ENCODE results near the gene DPP10. TPM values are rescaled to one million over a fixed set of nuclear protein-coding genes. Genes with fewer than 3 reads are reported as not detected.

DPP10 gene
- total RNA-seq, 1 experiment from 2014 or later = not detected

GRCh38 chr2:115694651-115695050 lies 1252.2 kb downstream of the DPP10 start:
- Histone ChIP-seq H3K27me3 (ENCODE audit: control insufficient read depth, insufficient read depth, low read length) (no peaks in the 10 kb centered on the region), H3K4me1 (ENCODE audit: control insufficient read depth, insufficient read depth, low read length) (no peaks in the 10 kb centered on the region), H3K9me3 (ENCODE audit: control insufficient read depth, insufficient read depth, low read depth, low read length) (peaks cover 3% of the 10 kb centered on the region; the same call in 1 of the 2 replicates), H3K4me3 (ENCODE audit: low read depth in 2 of 2, low read length in 2 of 2) (no peak overlapping the region), H3K36me3 (ENCODE audit: control insufficient read depth, insufficient read depth, low read length) (no peaks in the 10 kb centered on the region), H3K27ac (ENCODE audit: low read length) (no peak overlapping the region)
- ATAC-seq (no peak), DNase-seq (ENCODE audit: low read depth, low spot score) (no peak)
- BruUV-seq (replicated peaks) = no TSS peak
- intact Hi-C loops (cut with micrococcal nuclease; ENCODE audit: unreplicated experiment) (no loop called here), in situ Hi-C loops (cut with HindIII; ENCODE audit: low pct_unique_long_range_greater_than_20kb, low sequenced_read_pairs) (no loop called here)
- no peak for TF ChIP-seq REST (IDR thresholded peaks at IDR 0.05; ENCODE audit: insufficient read depth in 1 of 2, low read depth in 2 of 2, low read length in 1 of 2)
- no peak for TF ChIP-seq POLR2AphosphoS5 (IDR thresholded peaks at IDR 0.05; ENCODE audit: low read depth, low read length)
- no peak for TF ChIP-seq CTCF (IDR thresholded peaks at IDR 0.05)
- TF ChIP-seq TCF7L2 (IDR thresholded peaks at IDR 0.05; ENCODE audit: low read depth, low read length) = no peak
- TF ChIP-seq SIN3A (IDR thresholded peaks at IDR 0.05; ENCODE audit: borderline replicate concordance, insufficient read depth, low read depth, low read length) = no peak
- POLR2A ChIA-PET = no interaction called here
- CTCF ChIA-PET = no interaction called here

GRCh38 chr2:115733190-115733775 lies 1290.8 kb downstream of the DPP10 start:
- ATAC-seq (no peak), DNase-seq (ENCODE audit: low read depth, low spot score) (no peak)
- BruUV-seq (replicated peaks) = no TSS peak
- intact Hi-C loops (cut with micrococcal nuclease; ENCODE audit: unreplicated experiment) = no loop called here
- H3K4me1 ChIP-seq (ENCODE audit: control insufficient read depth, insufficient read depth, low read length) = no peaks in the 10 kb centered on the region
- ChIA-PET CTCF (no interaction called here), POLR2A (no interaction called here)
- no peak overlapping the region for H3K4me3 ChIP-seq (ENCODE audit: low read depth in 2 of 2, low read length in 2 of 2)
- H3K27me3 ChIP-seq (ENCODE audit: control insufficient read depth, insufficient read depth, low read length) = no peaks in the 10 kb centered on the region
- in situ Hi-C loops (cut with HindIII; ENCODE audit: low pct_unique_long_range_greater_than_20kb, low sequenced_read_pairs) = no loop called here
- no peak overlapping the region for H3K27ac ChIP-seq (ENCODE audit: low read length)
- no peaks in the 10 kb centered on the region for H3K36me3 ChIP-seq (ENCODE audit: control insufficient read depth, insufficient read depth, low read length)
- no peak for TF ChIP-seq SIN3A (IDR thresholded peaks at IDR 0.05; ENCODE audit: borderline replicate concordance, insufficient read depth, low read depth, low read length)
- no peak for TF ChIP-seq TCF7L2 (IDR thresholded peaks at IDR 0.05; ENCODE audit: low read depth, low read length)
- no peak for TF ChIP-seq POLR2AphosphoS5 (IDR thresholded peaks at IDR 0.05; ENCODE audit: low read depth, low read length)
- H3K9me3 ChIP-seq (ENCODE audit: control insufficient read depth, insufficient read depth, low read depth, low read length) = no peaks in the 10 kb centered on the region

GRCh38 chr2:115738111-115738510 lies 1295.7 kb downstream of the DPP10 start:
- in situ Hi-C loops (cut with HindIII; ENCODE audit: low pct_unique_long_range_greater_than_20kb, low sequenced_read_pairs) = no loop called here
- intact Hi-C loops (cut with micrococcal nuclease; ENCODE audit: unreplicated experiment) = no loop called here
- no TSS peak for BruUV-seq (replicated peaks)
- Histone ChIP-seq H3K4me1 (ENCODE audit: control insufficient read depth, insufficient read depth, low read length) (no peaks in the 10 kb centered on the region), H3K9me3 (ENCODE audit: control insufficient read depth, insufficient read depth, low read depth, low read length) (no peaks in the 10 kb centered on the region), H3K27me3 (ENCODE audit: control insufficient read depth, insufficient read depth, low read length) (no peaks in the 10 kb centered on the region), H3K27ac (ENCODE audit: low read length) (no peak overlapping the region), H3K4me3 (ENCODE audit: low read depth in 2 of 2, low read length in 2 of 2) (no peak overlapping the region), H3K36me3 (ENCODE audit: control insufficient read depth, insufficient read depth, low read length) (no peaks in the 10 kb centered on the region)
- ATAC-seq = no peak
- CTCF ChIA-PET = no interaction called here
- POLR2A ChIA-PET = no interaction called here
- DNase-seq (ENCODE audit: low read depth, low spot score) = no peak
- TF ChIP-seq SIN3A (IDR thresholded peaks at IDR 0.05; ENCODE audit: borderline replicate concordance, insufficient read depth, low read depth, low read length) = no peak
- no peak for TF ChIP-seq TCF7L2 (IDR thresholded peaks at IDR 0.05; ENCODE audit: low read depth, low read length)
- TF ChIP-seq CTCF (IDR thresholded peaks at IDR 0.05) = no peak
- no peak for TF ChIP-seq REST (IDR thresholded peaks at IDR 0.05; ENCODE audit: insufficient read depth in 1 of 2, low read depth in 2 of 2, low read length in 1 of 2)
